Upper lobe of left lung (tissue), 6 donors: ENCODE measurements around the gene SIK2. TPM values are rescaled to one million over a fixed set of nuclear protein-coding genes. Genes with fewer than 3 reads are reported as not detected.

Source experiments
- ATAC-seq, 2 donors: fragments of 200-7000 bp; cut with Tn5 transposase; one replicate each; pipeline ENCODE4 v1.9.1; 2022; ENCODE audit warnings: mild to moderate bottlenecking in 2 of 2, moderate library complexity in 2 of 2; ENCODE audit not compliant: low FRiP score in 2 of 2
- DNase-seq, 2 donors: peaks; one replicate each; pipeline ENCODE4 v3.0.0-alpha.2; 2019 to 2020
- H3K27ac ChIP-seq, 4 donors: fragments of 200-600 bp; sonication (generic); one replicate each; pipeline ENCODE4 v1.5.1; 2016 to 2019
- H3K27me3 ChIP-seq, 4 donors: fragments of 200-600 bp; sonication (generic); one replicate each; pipeline ENCODE4 v1.5.1; 2017 to 2019
- H3K36me3 ChIP-seq, 4 donors: fragments of 200-600 bp; sonication (generic); one replicate each; pipeline ENCODE4 v1.5.1; 2016 to 2019
- H3K4me1 ChIP-seq, 4 donors: fragments of 200-600 bp; sonication (generic); one replicate each; pipeline ENCODE4 v1.5.1; 2018 to 2019
- H3K4me3 ChIP-seq, 4 donors: fragments of 200-600 bp; sonication (generic); one replicate each; pipeline ENCODE4 v1.5.1; 2017 to 2019; ENCODE audit warnings: mild to moderate bottlenecking in 2 of 4, moderate library complexity in 1 of 4
- H3K9me3 ChIP-seq, 4 donors: fragments of 200-600 bp; sonication (generic); one replicate each; pipeline ENCODE4 v1.5.1; 2018 to 2019
- EP300 ChIP-seq, 4 donors: sonication (generic); formaldehyde crosslinking; IDR thresholded peaks; one replicate each; pipeline ENCODE4 v1.5.1; 2017; ENCODE audit warnings: antibody characterized with exemption in 4 of 4, control low read depth in 2 of 4
- POLR2A ChIP-seq, 4 donors: fragments of 450-650 bp; IDR thresholded peaks; one replicate each; pipeline ENCODE4 v1.5.1; 2016 to 2017; ENCODE audit warnings: antibody characterized with exemption in 4 of 4, mild to moderate bottlenecking in 2 of 4
- POLR2AphosphoS5 ChIP-seq, 2 donors: sonication (generic); formaldehyde crosslinking; IDR thresholded peaks; one replicate each; pipeline ENCODE4 v1.5.1; 2017; ENCODE audit warnings: antibody characterized with exemption in 2 of 2
- WGBS, 2 donors: methylation state at CpG; one replicate each; pipeline ENCODE4 v1.1.5; 2017 to 2018; 5-methylcytosine and 5-hydroxymethylcytosine counted together
- total RNA-seq, 6 donors: library from RNA; depleted of rRNA in 4 of 6; stranded (reverse); fragments of >200 nt in 4 of 6; gene quantifications; one replicate each; pipeline versions ENCODE4 v1.1.0 to v1.2.1, GENCODE V29; 2016 to 2021
- TF ChIP-seq, protein P1 (sequence below), 6 experiments: fragments of 450-650 bp in 4 of 6; fragments of 200-600 bp in 2 of 6; sonication (generic) in 2 of 6; IDR thresholded peaks; one replicate each; pipeline ENCODE4 v1.5.1; 2016 to 2019; ENCODE audit warnings: antibody characterized with exemption in 6 of 6
- donor health status: DM: no; HTN: no; CAD: no; lungs with moderate emphysema.
- donor health status: DM: no; HTN: yes; CAD: no; lungs with severe emphysema.

The SIK2 gene
- total RNA-seq, 6 donors from 2014 or later: 23.0 to 35.9 (median 27.6) TPM

GRCh38 chr11:111668980-111669379 is 66.7 kb downstream of the SIK2 start:
- peaks cover 0 to 28% (median 14%) of the 10 kb centered on the region in 4 donors for H3K36me3 ChIP-seq
- WGBS, 2 donors: 84 to 92% methylated on average over 1 of the region's 1 CpG
- no peaks in the 10 kb centered on the region for H3K27me3 ChIP-seq
- no peak overlapping the region for H3K4me3 ChIP-seq
- TF ChIP-seq EP300 (IDR thresholded peaks at IDR 0.05): no peak
- TF ChIP-seq, protein P1, sequence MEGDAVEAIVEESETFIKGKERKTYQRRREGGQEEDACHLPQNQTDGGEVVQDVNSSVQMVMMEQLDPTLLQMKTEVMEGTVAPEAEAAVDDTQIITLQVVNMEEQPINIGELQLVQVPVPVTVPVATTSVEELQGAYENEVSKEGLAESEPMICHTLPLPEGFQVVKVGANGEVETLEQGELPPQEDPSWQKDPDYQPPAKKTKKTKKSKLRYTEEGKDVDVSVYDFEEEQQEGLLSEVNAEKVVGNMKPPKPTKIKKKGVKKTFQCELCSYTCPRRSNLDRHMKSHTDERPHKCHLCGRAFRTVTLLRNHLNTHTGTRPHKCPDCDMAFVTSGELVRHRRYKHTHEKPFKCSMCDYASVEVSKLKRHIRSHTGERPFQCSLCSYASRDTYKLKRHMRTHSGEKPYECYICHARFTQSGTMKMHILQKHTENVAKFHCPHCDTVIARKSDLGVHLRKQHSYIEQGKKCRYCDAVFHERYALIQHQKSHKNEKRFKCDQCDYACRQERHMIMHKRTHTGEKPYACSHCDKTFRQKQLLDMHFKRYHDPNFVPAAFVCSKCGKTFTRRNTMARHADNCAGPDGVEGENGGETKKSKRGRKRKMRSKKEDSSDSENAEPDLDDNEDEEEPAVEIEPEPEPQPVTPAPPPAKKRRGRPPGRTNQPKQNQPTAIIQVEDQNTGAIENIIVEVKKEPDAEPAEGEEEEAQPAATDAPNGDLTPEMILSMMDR (IDR thresholded peaks at IDR 0.05): no peak
- no peak for TF ChIP-seq POLR2A (IDR thresholded peaks at IDR 0.05)
- no peak for TF ChIP-seq POLR2AphosphoS5 (IDR thresholded peaks at IDR 0.05)
- no peak overlapping the region for H3K27ac ChIP-seq
- peaks cover 1 to 3% (median 3%) of the 10 kb centered on the region in 4 donors for H3K4me1 ChIP-seq
- ATAC-seq (no peak), DNase-seq (no peak)
- no peaks in the 10 kb centered on the region for H3K9me3 ChIP-seq

GRCh38 chr11:111671383-111671782 is 69.1 kb downstream of the SIK2 start:
- 89 to 100% methylated on average over 1 of the region's 1 CpG for whole genome bisulfite sequencing, 2 donors
- Histone ChIP-seq H3K4me1 (no peaks in the 10 kb centered on the region), H3K27me3 (no peaks in the 10 kb centered on the region), H3K4me3 (no peak overlapping the region), H3K36me3 (peaks cover 0 to 41% (median 15%) of the 10 kb centered on the region in 4 donors), H3K27ac (no peak overlapping the region), H3K9me3 (no peaks in the 10 kb centered on the region)
- no peak for DNase-seq
- ATAC-seq: no peak
- TF ChIP-seq POLR2A (IDR thresholded peaks at IDR 0.05) (no peak), POLR2AphosphoS5 (IDR thresholded peaks at IDR 0.05) (no peak), EP300 (IDR thresholded peaks at IDR 0.05) (no peak)
- TF ChIP-seq, protein P1 (IDR thresholded peaks at IDR 0.05): no peak

DNA sequence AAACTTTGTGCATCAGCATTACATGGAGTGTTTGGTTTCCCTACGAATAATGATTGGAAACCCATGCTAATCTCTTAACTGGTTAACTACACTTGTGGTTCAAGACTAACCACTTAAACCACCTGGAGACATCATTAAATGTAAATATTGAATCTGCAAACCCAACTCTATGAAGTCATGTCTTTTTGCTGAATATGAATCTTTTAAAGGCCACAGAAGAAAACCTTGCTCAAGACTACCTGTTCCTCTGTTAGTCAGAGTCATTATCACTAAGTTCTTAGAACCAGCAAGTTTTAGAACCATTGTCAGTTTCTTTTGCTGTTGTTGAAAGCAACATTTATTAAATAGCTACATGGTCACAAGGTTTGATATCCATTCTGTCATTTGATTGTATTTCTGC is 70.7 kb downstream of the SIK2 start:
- DNase-seq: no peak

GRCh38 chr11:111674941-111675340 is 72.7 kb downstream of the SIK2 start:
- Histone ChIP-seq H3K4me1 (no peaks in the 10 kb centered on the region), H3K9me3 (no peaks in the 10 kb centered on the region), H3K27me3 (no peaks in the 10 kb centered on the region), H3K4me3 (no peak overlapping the region), H3K27ac (no peak overlapping the region), H3K36me3 (peaks cover 0 to 41% (median 15%) of the 10 kb centered on the region in 4 donors)
- WGBS, 2 donors: 89 to 96% methylated on average over 1 of the region's 1 CpG
- ATAC-seq (no peak), DNase-seq (no peak)
- no peak for TF ChIP-seq POLR2AphosphoS5 (IDR thresholded peaks at IDR 0.05)
- TF ChIP-seq, protein P1 (IDR thresholded peaks at IDR 0.05): no peak
- no peak for TF ChIP-seq POLR2A (IDR thresholded peaks at IDR 0.05)
- TF ChIP-seq EP300 (IDR thresholded peaks at IDR 0.05): no peak

More for the DNA sequence above, 70.7 kb downstream of the SIK2 start:
- H3K4me3 ChIP-seq: no peak overlapping the region
- no peaks in the 10 kb centered on the region for H3K4me1 ChIP-seq
- H3K9me3 ChIP-seq: no peaks in the 10 kb centered on the region
- no peak overlapping the region for H3K27ac ChIP-seq
- peaks cover 0 to 41% (median 15%) of the 10 kb centered on the region in 4 donors for H3K36me3 ChIP-seq
- no peak for ATAC-seq
- 64 to 67% methylated on average over 1 of the region's 1 CpG for WGBS, 2 donors
- TF ChIP-seq POLR2AphosphoS5 (IDR thresholded peaks at IDR 0.05) (no peak), POLR2A (IDR thresholded peaks at IDR 0.05) (no peak), EP300 (IDR thresholded peaks at IDR 0.05) (no peak)
- TF ChIP-seq, protein P1 (IDR thresholded peaks at IDR 0.05): no peak
- H3K27me3 ChIP-seq: no peaks in the 10 kb centered on the region

- no peak overlapping the region for H3K4me3 ChIP-seq
- TF ChIP-seq, protein P1 (IDR thresholded peaks at IDR 0.05): no peak
- TF ChIP-seq POLR2AphosphoS5 (IDR thresholded peaks at IDR 0.05): no peak
- no peak for TF ChIP-seq EP300 (IDR thresholded peaks at IDR 0.05)
- no peak for TF ChIP-seq POLR2A (IDR thresholded peaks at IDR 0.05)
- WGBS, 2 donors: 97% methylated on average over 2 of the region's 2 CpGs
- H3K9me3 ChIP-seq: no peaks in the 10 kb centered on the region
- H3K4me1 ChIP-seq: no peaks in the 10 kb centered on the region
- no peak for DNase-seq
- H3K27me3 ChIP-seq: no peaks in the 10 kb centered on the region
- H3K36me3 ChIP-seq: peaks cover 0 to 37% (median 15%) of the 10 kb centered on the region in 4 donors
- ATAC-seq: no peak
- no peak overlapping the region for H3K27ac ChIP-seq
Measured at GRCh38 chr11:111675891-111676290, 73.6 kb downstream of the SIK2 start.
